ENCODE results near the gene CACHD1. TPM values are rescaled to one million over a fixed set of nuclear protein-coding genes. Genes with fewer than 3 reads are reported as not detected.

Gene CACHD1
- total RNA-seq, 1 experiment from 2014 or later, result 8.4 TPM

DNA sequence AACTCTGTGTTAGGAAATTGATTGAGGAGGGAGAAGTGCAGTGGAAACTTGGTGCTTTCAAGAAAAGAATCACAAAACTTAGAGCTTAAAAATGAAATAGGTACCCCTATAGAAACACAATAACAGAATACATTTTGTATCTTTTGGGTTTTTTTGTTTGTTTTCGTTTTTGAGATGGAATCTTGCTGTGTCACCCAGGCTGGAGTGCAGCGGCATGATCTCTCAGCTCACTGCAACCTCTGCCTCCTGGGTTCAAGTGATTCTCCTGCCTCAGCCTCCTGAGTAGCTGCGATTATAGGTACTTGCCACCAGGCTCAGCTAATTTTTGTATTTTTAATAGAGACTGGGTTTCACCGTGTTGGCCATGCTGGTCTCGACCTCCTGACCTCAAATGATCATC is 223.5 kb downstream of the CACHD1 start:
- intact Hi-C loops (cut with micrococcal nuclease), result no loop called here
- Histone ChIP-seq H3K9ac (ENCODE audit: low read length) (no peak overlapping the region), H4K20me1 (ENCODE audit: insufficient read depth) (no peaks in the 10 kb centered on the region), H3K79me2 (ENCODE audit: insufficient read depth, low read length) (no peaks in the 10 kb centered on the region), H3K27ac (ENCODE audit: low read depth, low read length) (no peak overlapping the region), H2AFZ (ENCODE audit: low read depth, low read length, poor library complexity, severe bottlenecking) (no peak overlapping the region), H3K4me3 (replicated peaks in 1 of 2; ENCODE audit: low read depth in 1 of 2, low read length in 2 of 2) (no peak overlapping the region), H3K4me1 (ENCODE audit: control insufficient read depth in 1 of 2, insufficient read depth in 2 of 2, low read length in 2 of 2) (no peaks in the 10 kb centered on the region), H3K27me3 (ENCODE audit: insufficient read depth, low read length) (no peaks in the 10 kb centered on the region), H3K36me3 (ENCODE audit: control insufficient read depth in 1 of 2, insufficient read depth in 2 of 2, low read length in 2 of 2) (peaks cover 0 to 2% of the 10 kb centered on the region in 2 experiments; a peak in 1 of 4 replicates), H3K4me2 (ENCODE audit: low read length) (no peak overlapping the region), H3K9me2 (ENCODE audit: insufficient read depth) (no peaks in the 10 kb centered on the region), H3K9me3 (ENCODE audit: control insufficient read depth in 1 of 2, insufficient read depth in 1 of 2, low read depth in 1 of 2, low read length in 2 of 2) (no peaks in the 10 kb centered on the region)
- CTCF ChIA-PET, result no interaction called here
- no peak for DNase-seq (ENCODE audit: low read depth, low spot score)
- POLR2A ChIA-PET, result no interaction called here
- TF ChIP-seq, protein P1, sequence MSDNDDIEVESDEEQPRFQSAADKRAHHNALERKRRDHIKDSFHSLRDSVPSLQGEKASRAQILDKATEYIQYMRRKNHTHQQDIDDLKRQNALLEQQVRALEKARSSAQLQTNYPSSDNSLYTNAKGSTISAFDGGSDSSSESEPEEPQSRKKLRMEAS (IDR thresholded peaks at IDR 0.05), result no peak
- no peak for TF ChIP-seq ZNF274 (IDR thresholded peaks at IDR 0.05; ENCODE audit: low read depth, low read length)
- TF ChIP-seq CEBPB (IDR thresholded peaks at IDR 0.05; ENCODE audit: low read depth), result no peak
- no peak for TF ChIP-seq SIN3A (IDR thresholded peaks at IDR 0.05; ENCODE audit: low read depth)
- TF ChIP-seq, protein P2, sequence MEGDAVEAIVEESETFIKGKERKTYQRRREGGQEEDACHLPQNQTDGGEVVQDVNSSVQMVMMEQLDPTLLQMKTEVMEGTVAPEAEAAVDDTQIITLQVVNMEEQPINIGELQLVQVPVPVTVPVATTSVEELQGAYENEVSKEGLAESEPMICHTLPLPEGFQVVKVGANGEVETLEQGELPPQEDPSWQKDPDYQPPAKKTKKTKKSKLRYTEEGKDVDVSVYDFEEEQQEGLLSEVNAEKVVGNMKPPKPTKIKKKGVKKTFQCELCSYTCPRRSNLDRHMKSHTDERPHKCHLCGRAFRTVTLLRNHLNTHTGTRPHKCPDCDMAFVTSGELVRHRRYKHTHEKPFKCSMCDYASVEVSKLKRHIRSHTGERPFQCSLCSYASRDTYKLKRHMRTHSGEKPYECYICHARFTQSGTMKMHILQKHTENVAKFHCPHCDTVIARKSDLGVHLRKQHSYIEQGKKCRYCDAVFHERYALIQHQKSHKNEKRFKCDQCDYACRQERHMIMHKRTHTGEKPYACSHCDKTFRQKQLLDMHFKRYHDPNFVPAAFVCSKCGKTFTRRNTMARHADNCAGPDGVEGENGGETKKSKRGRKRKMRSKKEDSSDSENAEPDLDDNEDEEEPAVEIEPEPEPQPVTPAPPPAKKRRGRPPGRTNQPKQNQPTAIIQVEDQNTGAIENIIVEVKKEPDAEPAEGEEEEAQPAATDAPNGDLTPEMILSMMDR (IDR thresholded peaks at IDR 0.05 in 2 of 3, conservative IDR thresholded peaks at IDR 0.05 in 1 of 3; ENCODE audit: borderline replicate concordance in 1 of 3, insufficient read depth in 1 of 3, low read depth in 2 of 3, low read length in 2 of 3), result no peak
- no peak for TF ChIP-seq EZH2 (IDR thresholded peaks at IDR 0.05)
- no peak for TF ChIP-seq EGR1 (IDR thresholded peaks at IDR 0.05; ENCODE audit: low read depth)
- no peak for TF ChIP-seq YY1 (IDR thresholded peaks at IDR 0.05; ENCODE audit: extremely low read depth, insufficient replicate concordance, low read depth, low read length)
- TF ChIP-seq RAD21 (IDR thresholded peaks at IDR 0.05; ENCODE audit: low read depth), result no peak
- TF ChIP-seq FOSL1 (IDR thresholded peaks at IDR 0.05; ENCODE audit: low read depth), result no peak
- no peak for ATAC-seq
- RAD21 ChIA-PET (ENCODE audit: low non-redundant PET in 1 of 2, low total read pairs in 2 of 2, uncharacterized antibody in 2 of 2, unreplicated experiment in 2 of 2), result no interaction called here
- BruUV-seq (replicated peaks), result no TSS peak

Measured in HCT116 (cell line).